ENCODE results near the gene SLIT3. TPM values are rescaled to one million over a fixed set of nuclear protein-coding genes. Genes with fewer than 3 reads are reported as not detected.

Gene SLIT3
- total RNA-seq, 1 donor from 2014 or later, result 31.8 TPM

GRCh38 chr5:168788107-168788506 is 512.8 kb downstream of the SLIT3 start:
- Mint-ChIP-seq H3K27me3 (ENCODE audit: unreplicated experiment) (no peaks in the 10 kb centered on the region), H3K4me1 (ENCODE audit: unreplicated experiment) (peaks cover 8% of the 10 kb centered on the region), H3K4me3 (ENCODE audit: unreplicated experiment) (no peak overlapping the region), H3K36me3 (ENCODE audit: unreplicated experiment) (peaks cover 11% of the 10 kb centered on the region), H3K27ac (ENCODE audit: unreplicated experiment) (no peak overlapping the region), H3K9me3 (ENCODE audit: unreplicated experiment) (no peaks in the 10 kb centered on the region)
- TF ChIP-seq, protein P1, sequence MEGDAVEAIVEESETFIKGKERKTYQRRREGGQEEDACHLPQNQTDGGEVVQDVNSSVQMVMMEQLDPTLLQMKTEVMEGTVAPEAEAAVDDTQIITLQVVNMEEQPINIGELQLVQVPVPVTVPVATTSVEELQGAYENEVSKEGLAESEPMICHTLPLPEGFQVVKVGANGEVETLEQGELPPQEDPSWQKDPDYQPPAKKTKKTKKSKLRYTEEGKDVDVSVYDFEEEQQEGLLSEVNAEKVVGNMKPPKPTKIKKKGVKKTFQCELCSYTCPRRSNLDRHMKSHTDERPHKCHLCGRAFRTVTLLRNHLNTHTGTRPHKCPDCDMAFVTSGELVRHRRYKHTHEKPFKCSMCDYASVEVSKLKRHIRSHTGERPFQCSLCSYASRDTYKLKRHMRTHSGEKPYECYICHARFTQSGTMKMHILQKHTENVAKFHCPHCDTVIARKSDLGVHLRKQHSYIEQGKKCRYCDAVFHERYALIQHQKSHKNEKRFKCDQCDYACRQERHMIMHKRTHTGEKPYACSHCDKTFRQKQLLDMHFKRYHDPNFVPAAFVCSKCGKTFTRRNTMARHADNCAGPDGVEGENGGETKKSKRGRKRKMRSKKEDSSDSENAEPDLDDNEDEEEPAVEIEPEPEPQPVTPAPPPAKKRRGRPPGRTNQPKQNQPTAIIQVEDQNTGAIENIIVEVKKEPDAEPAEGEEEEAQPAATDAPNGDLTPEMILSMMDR (IDR thresholded peaks at IDR 0.05), result no peak
- no peak for DNase-seq (ENCODE audit: extremely low spot score, unreplicated experiment)

DNA sequence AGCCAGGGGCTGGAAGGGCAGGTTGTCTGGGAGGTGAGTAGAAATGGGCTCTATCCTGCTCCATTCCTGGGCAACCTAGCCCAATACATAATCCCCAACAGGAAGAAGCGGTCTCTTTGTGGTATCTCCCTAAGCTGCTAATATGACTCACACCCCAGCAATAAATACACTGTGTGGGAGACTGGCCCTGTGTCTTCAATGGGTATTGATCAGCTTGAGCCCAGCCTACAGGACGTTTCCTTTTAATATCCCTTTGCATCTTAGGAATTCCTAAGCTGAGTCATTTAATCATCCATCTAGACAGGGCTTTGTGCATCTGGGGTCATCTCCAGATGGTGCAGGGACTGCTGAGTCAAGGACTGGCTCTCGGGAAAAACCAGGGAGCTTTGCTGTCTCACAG is 514.8 kb downstream of the SLIT3 start:
- TF ChIP-seq, protein P1 (IDR thresholded peaks at IDR 0.05), result no peak
- no peak overlapping the region for H3K27ac Mint-ChIP-seq (ENCODE audit: unreplicated experiment)
- H3K9me3 Mint-ChIP-seq (ENCODE audit: unreplicated experiment), result no peaks in the 10 kb centered on the region
- no peak overlapping the region for H3K4me3 Mint-ChIP-seq (ENCODE audit: unreplicated experiment)
- no peaks in the 10 kb centered on the region for H3K27me3 Mint-ChIP-seq (ENCODE audit: unreplicated experiment)
- DNase-seq (ENCODE audit: extremely low spot score, unreplicated experiment), result no peak
- H3K4me1 Mint-ChIP-seq (ENCODE audit: unreplicated experiment), result peaks cover 8% of the 10 kb centered on the region
- H3K36me3 Mint-ChIP-seq (ENCODE audit: unreplicated experiment), result peaks cover 17% of the 10 kb centered on the region

- peaks cover 17% of the 10 kb centered on the region for H3K36me3 Mint-ChIP-seq (ENCODE audit: unreplicated experiment)
- no peak for DNase-seq (ENCODE audit: extremely low spot score, unreplicated experiment)
- TF ChIP-seq, protein P1 (IDR thresholded peaks at IDR 0.05), result no peak
- H3K27ac Mint-ChIP-seq (ENCODE audit: unreplicated experiment), result no peak overlapping the region
- H3K9me3 Mint-ChIP-seq (ENCODE audit: unreplicated experiment), result no peaks in the 10 kb centered on the region
- H3K27me3 Mint-ChIP-seq (ENCODE audit: unreplicated experiment), result no peaks in the 10 kb centered on the region
- H3K4me1 Mint-ChIP-seq (ENCODE audit: unreplicated experiment), result peaks cover 8% of the 10 kb centered on the region
- no peak overlapping the region for H3K4me3 Mint-ChIP-seq (ENCODE audit: unreplicated experiment)
Observed at GRCh38 chr5:168784454-168784853, 516.5 kb downstream of the SLIT3 start.

GRCh38 chr5:168781941-168782571 is 518.9 kb downstream of the SLIT3 start:
- H3K4me3 Mint-ChIP-seq (ENCODE audit: unreplicated experiment), result no peak overlapping the region
- H3K9me3 Mint-ChIP-seq (ENCODE audit: unreplicated experiment), result no peaks in the 10 kb centered on the region
- TF ChIP-seq, protein P1 (IDR thresholded peaks at IDR 0.05), result no peak
- H3K27me3 Mint-ChIP-seq (ENCODE audit: unreplicated experiment), result no peaks in the 10 kb centered on the region
- no peak overlapping the region for H3K27ac Mint-ChIP-seq (ENCODE audit: unreplicated experiment)
- peaks cover 8% of the 10 kb centered on the region for H3K4me1 Mint-ChIP-seq (ENCODE audit: unreplicated experiment)
- peaks cover 17% of the 10 kb centered on the region for H3K36me3 Mint-ChIP-seq (ENCODE audit: unreplicated experiment)
- DNase-seq (ENCODE audit: extremely low spot score, unreplicated experiment), result no peak

DNA sequence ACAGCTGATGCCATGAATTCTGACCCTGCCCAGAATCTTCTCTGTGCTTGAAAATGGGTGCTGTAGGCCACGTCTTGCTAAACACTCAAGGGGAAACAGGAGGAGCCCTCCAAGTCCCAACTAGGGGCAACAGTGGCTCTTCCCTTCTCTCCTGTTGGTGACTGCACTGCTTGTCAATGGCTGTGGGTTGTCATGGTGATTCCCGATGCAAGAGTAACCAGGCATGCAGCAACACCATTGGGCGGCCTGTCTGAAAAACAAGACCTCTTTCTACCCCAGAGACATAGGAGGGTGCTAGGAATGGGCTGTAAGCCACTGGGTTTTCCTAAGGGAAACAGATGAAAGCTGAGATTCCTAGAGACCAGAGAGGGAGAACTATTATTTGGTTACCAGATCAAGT is 520.1 kb downstream of the SLIT3 start:
- Mint-ChIP-seq H3K4me1 (ENCODE audit: unreplicated experiment) (peaks cover 8% of the 10 kb centered on the region), H3K4me3 (ENCODE audit: unreplicated experiment) (no peak overlapping the region), H3K36me3 (ENCODE audit: unreplicated experiment) (peaks cover 17% of the 10 kb centered on the region), H3K27ac (ENCODE audit: unreplicated experiment) (no peak overlapping the region), H3K9me3 (ENCODE audit: unreplicated experiment) (no peaks in the 10 kb centered on the region), H3K27me3 (ENCODE audit: unreplicated experiment) (no peaks in the 10 kb centered on the region)
- no peak for DNase-seq (ENCODE audit: extremely low spot score, unreplicated experiment)
- TF ChIP-seq, protein P1 (IDR thresholded peaks at IDR 0.05), result no peak
